OCI-LY1 (cell line): Measurements from ENCODE around the gene PIGR.

Experiments
- H2AFZ ChIP-seq: fragments of 200-600 bp; sonication (generic), shearing (Covaris generic); 2 replicates; pipeline ENCODE4 v1.6.0; 2014; ENCODE audit warnings: antibody characterized with exemption, mild to moderate bottlenecking, low read length
- H3F3A ChIP-seq: fragments of 200-600 bp; sonication (generic), shearing (Covaris generic); 2 replicates; pipeline ENCODE4 v1.6.0; 2014; ENCODE audit warnings: mild to moderate bottlenecking, antibody characterized with exemption, low read length, moderate library complexity; ENCODE audit not compliant: insufficient read depth
- H3K27ac ChIP-seq: fragments of 200-600 bp; sonication (generic); 2 replicates; pipeline ENCODE4 v1.5.1; 2014; ENCODE audit warnings: low read length, mixed run types, mild to moderate bottlenecking, low read depth; ENCODE audit not compliant: poor library complexity, severe bottlenecking
- H3K27me3 ChIP-seq: fragments of 200-600 bp; sonication (generic); 2 replicates; pipeline ENCODE4 v1.6.0; 2014; ENCODE audit warnings: antibody characterized with exemption, mild to moderate bottlenecking, low read length, moderate library complexity; ENCODE audit not compliant: insufficient read depth
- H3K36me3 ChIP-seq: fragments of 200-600 bp; sonication (generic); 2 replicates; pipeline ENCODE4 v1.6.1; 2014; ENCODE audit warnings: mild to moderate bottlenecking, antibody characterized with exemption, low read length, moderate library complexity, mixed read lengths; ENCODE audit not compliant: insufficient read depth
- H3K4me1 ChIP-seq: fragments of 200-600 bp; sonication (generic); 2 replicates; pipeline ENCODE4 v1.5.1; 2014; ENCODE audit warnings: mild to moderate bottlenecking, low read length, moderate library complexity; ENCODE audit not compliant: insufficient read depth, severe bottlenecking
- H3K4me2 ChIP-seq: fragments of 200-600 bp; sonication (generic), shearing (Covaris generic); 2 replicates; pipeline ENCODE4 v1.6.1; 2014; ENCODE audit warnings: low read length
- H3K4me3 ChIP-seq: fragments of 200-600 bp; sonication (generic); 2 replicates; pipeline ENCODE4 v1.5.1; 2014; ENCODE audit warnings: low read length, low read depth, mild to moderate bottlenecking, mixed read lengths; ENCODE audit not compliant: poor library complexity, severe bottlenecking
- H3K79me2 ChIP-seq: fragments of 200-600 bp; shearing (Covaris generic); 2 replicates; pipeline ENCODE4 v1.6.1; 2016; ENCODE audit warnings: mixed run types, low read length, mixed read lengths; ENCODE audit not compliant: insufficient read depth
- H3K9ac ChIP-seq: fragments of 200-600 bp; sonication (generic), shearing (Covaris generic); 2 replicates; pipeline ENCODE4 v1.6.1; 2014; ENCODE audit warnings: mild to moderate bottlenecking, low read length, mixed read lengths
- H3K9me2 ChIP-seq: fragments of 200-600 bp; sonication (generic), shearing (Covaris generic); 2 replicates; pipeline ENCODE4 v1.6.1; 2014; ENCODE audit warnings: low read depth, mild to moderate bottlenecking, low read length, mixed read lengths
- H3K9me3 ChIP-seq: fragments of 200-600 bp; shearing (Covaris generic); 2 replicates; pipeline ENCODE4 v1.6.1; 2014; ENCODE audit warnings: low read length, mixed read lengths
- H4K20me1 ChIP-seq: fragments of 200-600 bp; sonication (generic), shearing (Covaris generic); 2 replicates; pipeline ENCODE4 v1.6.0; 2016; ENCODE audit warnings: mild to moderate bottlenecking, low read length; ENCODE audit not compliant: insufficient read depth
- EZH2 ChIP-seq: fragments of 200-600 bp; sonication (generic), shearing (Covaris generic); IDR thresholded peaks from 2 replicates; pipeline ENCODE4 v1.8.0; 2017; ENCODE audit warnings: borderline replicate concordance, mixed run types, mild to moderate bottlenecking, antibody characterized with exemption, low read length, moderate library complexity, mixed read lengths
- TF ChIP-seq, protein P1 (sequence below): fragments of 200-600 bp; sonication (generic), shearing (Covaris generic); IDR thresholded peaks from 2 replicates; pipeline ENCODE4 v1.5.1; 2017; ENCODE audit warnings: mild to moderate bottlenecking, antibody characterized with exemption, low read length, moderate library complexity, mixed read lengths

PIGR gene

GRCh38 chr1:206882555-206882954, 63.7 kb downstream of the PIGR start:
- no peak overlapping the region for H3K9ac ChIP-seq
- H3K4me3 ChIP-seq = no peak overlapping the region
- no peaks in the 10 kb centered on the region for H3F3A ChIP-seq
- H3K4me1 ChIP-seq = no peaks in the 10 kb centered on the region
- H4K20me1 ChIP-seq = no peaks in the 10 kb centered on the region
- no peak overlapping the region for H3K4me2 ChIP-seq
- no peak for TF ChIP-seq EZH2
- TF ChIP-seq, protein P1, sequence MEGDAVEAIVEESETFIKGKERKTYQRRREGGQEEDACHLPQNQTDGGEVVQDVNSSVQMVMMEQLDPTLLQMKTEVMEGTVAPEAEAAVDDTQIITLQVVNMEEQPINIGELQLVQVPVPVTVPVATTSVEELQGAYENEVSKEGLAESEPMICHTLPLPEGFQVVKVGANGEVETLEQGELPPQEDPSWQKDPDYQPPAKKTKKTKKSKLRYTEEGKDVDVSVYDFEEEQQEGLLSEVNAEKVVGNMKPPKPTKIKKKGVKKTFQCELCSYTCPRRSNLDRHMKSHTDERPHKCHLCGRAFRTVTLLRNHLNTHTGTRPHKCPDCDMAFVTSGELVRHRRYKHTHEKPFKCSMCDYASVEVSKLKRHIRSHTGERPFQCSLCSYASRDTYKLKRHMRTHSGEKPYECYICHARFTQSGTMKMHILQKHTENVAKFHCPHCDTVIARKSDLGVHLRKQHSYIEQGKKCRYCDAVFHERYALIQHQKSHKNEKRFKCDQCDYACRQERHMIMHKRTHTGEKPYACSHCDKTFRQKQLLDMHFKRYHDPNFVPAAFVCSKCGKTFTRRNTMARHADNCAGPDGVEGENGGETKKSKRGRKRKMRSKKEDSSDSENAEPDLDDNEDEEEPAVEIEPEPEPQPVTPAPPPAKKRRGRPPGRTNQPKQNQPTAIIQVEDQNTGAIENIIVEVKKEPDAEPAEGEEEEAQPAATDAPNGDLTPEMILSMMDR = peak; percentile 29; the same call in 1 of the 2 replicates
- peaks cover 8% of the 10 kb centered on the region for H3K9me3 ChIP-seq
- no peak overlapping the region for H2AFZ ChIP-seq
- H3K36me3 ChIP-seq = no peaks in the 10 kb centered on the region
- H3K27me3 ChIP-seq = no peaks in the 10 kb centered on the region
- no peaks in the 10 kb centered on the region for H3K9me2 ChIP-seq
- H3K79me2 ChIP-seq = no peaks in the 10 kb centered on the region
- H3K27ac ChIP-seq = no peak overlapping the region

DNA sequence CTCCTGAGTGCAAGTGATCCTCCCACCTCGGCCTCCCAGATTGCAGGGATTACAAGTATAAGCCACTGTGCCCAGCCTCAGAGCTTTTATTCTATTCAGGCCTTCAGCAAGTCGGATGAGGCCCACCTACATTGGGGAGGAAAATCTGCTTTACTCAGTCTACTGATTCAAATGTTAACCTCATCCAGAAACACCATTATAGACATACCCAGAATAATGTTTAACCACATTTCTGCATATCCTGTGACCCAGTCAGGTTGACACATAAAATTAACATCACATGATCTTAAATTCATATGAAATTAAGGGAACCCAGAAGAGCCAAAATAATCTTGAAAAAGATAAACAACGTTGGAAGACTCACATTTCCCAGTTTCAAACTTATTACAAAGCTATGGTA, 66.0 kb downstream of the PIGR start:
- TF ChIP-seq, protein P1 = no peak
- no peak for TF ChIP-seq EZH2
- no peaks in the 10 kb centered on the region for H3F3A ChIP-seq
- H3K9me3 ChIP-seq = peaks cover 8% of the 10 kb centered on the region

More for the DNA sequence above, 66.0 kb downstream of the PIGR start:
- no peak overlapping the region for H2AFZ ChIP-seq
- H3K79me2 ChIP-seq = no peaks in the 10 kb centered on the region
- H3K9me2 ChIP-seq = no peaks in the 10 kb centered on the region
- H3K9ac ChIP-seq = no peak overlapping the region
- H3K27me3 ChIP-seq = no peaks in the 10 kb centered on the region
- H3K4me2 ChIP-seq = no peak overlapping the region
- H4K20me1 ChIP-seq = no peaks in the 10 kb centered on the region
- no peaks in the 10 kb centered on the region for H3K36me3 ChIP-seq
- H3K4me1 ChIP-seq = no peaks in the 10 kb centered on the region
- H3K4me3 ChIP-seq = no peak overlapping the region
- H3K27ac ChIP-seq = no peak overlapping the region
